HG02571 (cell line): Measurements from ENCODE around the gene GNGT2.

Experiments used
- ATAC-seq: cut with Tn5 transposase; IDR thresholded peaks from one replicate; pipeline ENCODE4 v1.9.1; 2021; ENCODE audit warnings: mild to moderate bottlenecking, moderate library complexity; ENCODE audit not compliant: unreplicated experiment

The GNGT2 gene

GRCh38 chr17:49229805-49230600 is 19.6 kb upstream of the GNGT2 start:
- no peak for ATAC-seq

GRCh38 chr17:49229076-49229804 is 18.9 kb upstream of the GNGT2 start:
- ATAC-seq, result no peak

- no peak for ATAC-seq
Measured at GRCh38 chr17:49227436-49228261, 17.3 kb upstream of the GNGT2 start.

GRCh38 chr17:49226771-49227435 is 16.5 kb upstream of the GNGT2 start:
- ATAC-seq, result no peak

GRCh38 chr17:49225554-49226236 is 15.3 kb upstream of the GNGT2 start:
- ATAC-seq, result no peak

GRCh38 chr17:49224997-49225337 is 14.6 kb upstream of the GNGT2 start:
- ATAC-seq, result no peak

- no peak for ATAC-seq
Measured at GRCh38 chr17:49224198-49224996, 14.0 kb upstream of the GNGT2 start.

GRCh38 chr17:49223517-49224197 is 13.3 kb upstream of the GNGT2 start:
- no peak for ATAC-seq

- ATAC-seq, result no peak
Measured at GRCh38 chr17:49223168-49223516, 12.8 kb upstream of the GNGT2 start.

GRCh38 chr17:49219987-49220386 is 9.6 kb upstream of the GNGT2 start:
- ATAC-seq, result no peak

GRCh38 chr17:49218941-49219913 is 8.9 kb upstream of the GNGT2 start:
- no peak for ATAC-seq

- ATAC-seq, result no peak
Measured at GRCh38 chr17:49217651-49218413, 7.5 kb upstream of the GNGT2 start.

- ATAC-seq, result no peak
Measured at GRCh38 chr17:49216953-49217650, 6.7 kb upstream of the GNGT2 start.

- ATAC-seq, result no peak
Measured at GRCh38 chr17:49216482-49216881, 6.1 kb upstream of the GNGT2 start.

GRCh38 chr17:49214676-49215360 is 4.4 kb upstream of the GNGT2 start:
- no peak for ATAC-seq

GRCh38 chr17:49213847-49214246 is 3.5 kb upstream of the GNGT2 start:
- ATAC-seq, result no peak
